Parathyroid adenoma (tissue), 2 donors: ENCODE measurements around the gene CFAP53.
A peak's percentile ranks its signal among the peaks of the same experiment; 100 is the strongest.

Experiments used
- H2AFZ ChIP-seq: fragments of 300-600 bp; sonication (generic); one replicate; pipeline ENCODE4 v1.7.0; 2017; ENCODE audit warnings: antibody characterized with exemption, mild to moderate bottlenecking
- H3K27ac ChIP-seq: fragments of 300-600 bp; sonication (generic); one replicate; pipeline ENCODE4 v1.7.0; 2017
- H3K27me3 ChIP-seq: fragments of 300-600 bp; sonication (generic); one replicate; pipeline ENCODE4 v1.7.0; 2017; ENCODE audit warnings: low read length; ENCODE audit not compliant: control insufficient read depth, insufficient read depth
- H3K36me3 ChIP-seq: fragments of 300-600 bp; sonication (generic); one replicate; pipeline ENCODE4 v1.7.0; 2017; ENCODE audit warnings: low read length; ENCODE audit not compliant: control insufficient read depth, insufficient read depth
- H3K4me1 ChIP-seq: fragments of 300-600 bp; sonication (generic); one replicate; pipeline ENCODE4 v1.7.0; 2017; ENCODE audit warnings: control low read depth
- H3K4me2 ChIP-seq: fragments of 300-600 bp; sonication (generic); one replicate; pipeline ENCODE4 v1.7.0; 2017; ENCODE audit warnings: low read length
- H3K4me3 ChIP-seq: fragments of 300-600 bp; sonication (generic); one replicate; pipeline ENCODE4 v1.7.0; 2017; ENCODE audit warnings: low read depth, low read length
- H3K79me2 ChIP-seq: fragments of 300-600 bp; sonication (generic); one replicate; pipeline ENCODE4 v1.7.0; 2017; ENCODE audit warnings: control low read depth
- H3K9ac ChIP-seq: fragments of 300-600 bp; sonication (generic); one replicate; pipeline ENCODE4 v1.7.0; 2017; ENCODE audit warnings: mild to moderate bottlenecking
- H3K9me3 ChIP-seq: fragments of 300-600 bp; sonication (generic); one replicate; pipeline ENCODE4 v1.7.0; 2017; ENCODE audit warnings: low read length; ENCODE audit not compliant: control insufficient read depth
- CTCF ChIP-seq: fragments of 300-600 bp; sonication (generic); IDR thresholded peaks from one replicate; pipeline ENCODE4 v1.7.0; 2017; ENCODE audit warnings: antibody characterized with exemption, mild to moderate bottlenecking
- donor health status: primary hyperparathyroidism.

The CFAP53 gene

GRCh38 chr18:50193796-50194630 is 72.3 kb downstream of the CFAP53 start:
- no peak overlapping the region for H3K27ac ChIP-seq
- no peaks in the 10 kb centered on the region for H3K9me3 ChIP-seq
- H3K9ac ChIP-seq: no peak overlapping the region
- TF ChIP-seq CTCF: no peak
- H3K79me2 ChIP-seq: no peaks in the 10 kb centered on the region
- peak overlapping the region; percentile 63 for H3K4me2 ChIP-seq
- H3K36me3 ChIP-seq: no peaks in the 10 kb centered on the region
- H3K27me3 ChIP-seq: no peaks in the 10 kb centered on the region
- H2AFZ ChIP-seq: peak overlapping the region; percentile 78
- H3K4me3 ChIP-seq: peak overlapping the region; percentile 50
- H3K4me1 ChIP-seq: peaks cover 10% of the 10 kb centered on the region

GRCh38 chr18:50192995-50193795 is 73.1 kb downstream of the CFAP53 start:
- Histone ChIP-seq H3K27ac (no peak overlapping the region), H3K27me3 (no peaks in the 10 kb centered on the region), H2AFZ (peak overlapping the region; percentile 78), H3K4me1 (peaks cover 10% of the 10 kb centered on the region), H3K4me2 (peak overlapping the region; percentile 63), H3K9me3 (no peaks in the 10 kb centered on the region), H3K4me3 (peak overlapping the region; percentile 50), H3K79me2 (no peaks in the 10 kb centered on the region), H3K9ac (no peak overlapping the region), H3K36me3 (no peaks in the 10 kb centered on the region)
- no peak for TF ChIP-seq CTCF

GRCh38 chr18:50190926-50191325 is 75.4 kb downstream of the CFAP53 start:
- no peak overlapping the region for H3K27ac ChIP-seq
- H2AFZ ChIP-seq: no peak overlapping the region
- H3K9me3 ChIP-seq: no peaks in the 10 kb centered on the region
- H3K27me3 ChIP-seq: no peaks in the 10 kb centered on the region
- H3K36me3 ChIP-seq: no peaks in the 10 kb centered on the region
- TF ChIP-seq CTCF: no peak
- H3K9ac ChIP-seq: no peak overlapping the region
- no peak overlapping the region for H3K4me2 ChIP-seq
- H3K4me1 ChIP-seq: peaks cover 10% of the 10 kb centered on the region
- H3K4me3 ChIP-seq: no peak overlapping the region
- H3K79me2 ChIP-seq: no peaks in the 10 kb centered on the region

GRCh38 chr18:50190236-50190635 is 76.1 kb downstream of the CFAP53 start:
- peaks cover 7% of the 10 kb centered on the region for H3K4me1 ChIP-seq
- TF ChIP-seq CTCF: no peak
- no peaks in the 10 kb centered on the region for H3K79me2 ChIP-seq
- H3K27ac ChIP-seq: no peak overlapping the region
- no peaks in the 10 kb centered on the region for H3K36me3 ChIP-seq
- no peak overlapping the region for H3K9ac ChIP-seq
- H3K4me2 ChIP-seq: no peak overlapping the region
- no peak overlapping the region for H3K4me3 ChIP-seq
- H3K9me3 ChIP-seq: no peaks in the 10 kb centered on the region
- H2AFZ ChIP-seq: no peak overlapping the region
- no peaks in the 10 kb centered on the region for H3K27me3 ChIP-seq
